Measurements from ENCODE around the gene MYL4.
"Not testable (repeated sequence)": the region's sequence is repeated elsewhere in the genome, so short reads cannot be mapped to it uniquely, and the experiment has no call there.

MYL4 gene

GRCh38 chr17:47207143-47208067, 1.7 kb upstream of the MYL4 start:
- H3K9me3 ChIP-seq (ENCODE audit: control insufficient read depth in 2 of 2, low read length in 2 of 2) = no peaks in the 10 kb centered on the region
- H3K36me3 ChIP-seq (ENCODE audit: control insufficient read depth in 2 of 2, insufficient read depth in 2 of 2, low read length in 2 of 2) = no peaks in the 10 kb centered on the region
- H3K27ac ChIP-seq (ENCODE audit: low read depth in 2 of 2, low read length in 2 of 2) = no peak overlapping the region
- no peak overlapping the region for H3K9ac ChIP-seq (ENCODE audit: low read depth in 1 of 2, low read length in 2 of 2)
- H3K27me3 ChIP-seq (ENCODE audit: control insufficient read depth in 2 of 2, insufficient read depth in 2 of 2, low read length in 2 of 2) = no peaks in the 10 kb centered on the region
- H3K4me3 ChIP-seq (ENCODE audit: low read length in 2 of 2) = no peak overlapping the region
- peaks cover 16 to 22% of the 10 kb centered on the region in 2 donors for H3K4me1 ChIP-seq (ENCODE audit: control insufficient read depth in 2 of 2, insufficient read depth in 2 of 2, low read length in 2 of 2)

DNA sequence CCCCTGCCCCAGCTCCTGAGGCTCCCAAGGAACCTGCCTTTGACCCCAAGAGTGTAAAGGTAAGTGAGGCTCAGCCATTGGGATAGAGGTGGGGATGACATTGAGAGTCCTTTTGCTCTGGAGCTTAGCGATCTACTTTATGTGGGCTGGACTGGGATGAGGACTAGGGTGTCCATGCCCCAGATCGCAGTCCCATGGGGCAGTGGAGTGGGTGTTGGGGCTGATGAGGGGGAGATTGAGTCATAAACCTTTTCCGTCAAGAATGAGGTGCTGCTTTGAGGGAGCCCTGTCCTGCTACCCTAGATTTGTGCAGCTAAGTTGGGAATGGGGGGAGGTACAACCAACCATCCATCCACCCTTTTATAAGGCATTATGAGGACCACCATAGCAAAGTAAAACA, 351 bp downstream of the MYL4 start:
- no peak overlapping the region for H3K9ac ChIP-seq (ENCODE audit: low read depth in 1 of 2, low read length in 2 of 2)
- no peaks in the 10 kb centered on the region for H3K9me3 ChIP-seq (ENCODE audit: control insufficient read depth in 2 of 2, low read length in 2 of 2)
- H3K4me3 ChIP-seq (ENCODE audit: low read length in 2 of 2) = no peak overlapping the region
- H3K36me3 ChIP-seq (ENCODE audit: control insufficient read depth in 2 of 2, insufficient read depth in 2 of 2, low read length in 2 of 2) = no peaks in the 10 kb centered on the region
- H3K27ac ChIP-seq (ENCODE audit: low read depth in 2 of 2, low read length in 2 of 2) = no peak overlapping the region
- no peaks in the 10 kb centered on the region for H3K27me3 ChIP-seq (ENCODE audit: control insufficient read depth in 2 of 2, insufficient read depth in 2 of 2, low read length in 2 of 2)
- H3K4me1 ChIP-seq (ENCODE audit: control insufficient read depth in 2 of 2, insufficient read depth in 2 of 2, low read length in 2 of 2) = peaks cover 14 to 22% of the 10 kb centered on the region in 2 donors

- no peaks in the 10 kb centered on the region for H3K27me3 ChIP-seq (ENCODE audit: control insufficient read depth in 2 of 2, insufficient read depth in 2 of 2, low read length in 2 of 2)
- H3K27ac ChIP-seq (ENCODE audit: low read depth in 2 of 2, low read length in 2 of 2) = no peak overlapping the region
- H3K4me1 ChIP-seq (ENCODE audit: control insufficient read depth in 2 of 2, insufficient read depth in 2 of 2, low read length in 2 of 2) = peaks cover 8 to 19% of the 10 kb centered on the region in 2 donors
- H3K9me3 ChIP-seq (ENCODE audit: control insufficient read depth in 2 of 2, low read length in 2 of 2) = no peaks in the 10 kb centered on the region
- H3K9ac ChIP-seq (ENCODE audit: low read depth in 1 of 2, low read length in 2 of 2) = no peak overlapping the region
- no peak overlapping the region for H3K4me3 ChIP-seq (ENCODE audit: low read length in 2 of 2)
- no peaks in the 10 kb centered on the region for H3K36me3 ChIP-seq (ENCODE audit: control insufficient read depth in 2 of 2, insufficient read depth in 2 of 2, low read length in 2 of 2)
These were observed 957 bp downstream of the MYL4 start for GRCh38 chr17:47210105-47210504.

DNA sequence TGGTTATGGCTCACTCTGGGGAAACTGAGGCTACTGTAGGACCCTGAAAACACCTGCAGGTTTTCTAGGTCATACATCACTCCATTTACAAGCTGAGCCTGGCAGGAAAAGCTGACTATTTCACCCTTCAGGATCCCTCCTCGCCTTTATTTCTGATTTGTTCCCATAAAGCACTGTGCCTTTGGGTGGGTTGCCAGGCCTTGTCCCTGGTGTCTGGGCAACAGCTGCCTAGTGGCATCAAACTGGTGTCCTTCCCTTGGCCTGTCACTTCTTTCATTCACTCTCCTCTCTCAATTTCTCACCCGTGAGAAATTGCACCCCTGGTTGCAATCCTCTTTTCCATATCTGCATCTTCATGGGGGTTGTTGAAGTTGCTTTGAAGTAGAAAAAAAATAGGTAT, 1.6 kb downstream of the MYL4 start:
- H3K9me3 ChIP-seq (ENCODE audit: control insufficient read depth in 2 of 2, low read length in 2 of 2) = no peaks in the 10 kb centered on the region
- peaks cover 2 to 13% of the 10 kb centered on the region in 2 donors for H3K4me1 ChIP-seq (ENCODE audit: control insufficient read depth in 2 of 2, insufficient read depth in 2 of 2, low read length in 2 of 2)
- H3K9ac ChIP-seq (ENCODE audit: low read depth in 1 of 2, low read length in 2 of 2) = no peak overlapping the region
- no peak overlapping the region for H3K4me3 ChIP-seq (ENCODE audit: low read length in 2 of 2)
- no peaks in the 10 kb centered on the region for H3K36me3 ChIP-seq (ENCODE audit: control insufficient read depth in 2 of 2, insufficient read depth in 2 of 2, low read length in 2 of 2)
- H3K27me3 ChIP-seq (ENCODE audit: control insufficient read depth in 2 of 2, insufficient read depth in 2 of 2, low read length in 2 of 2) = no peaks in the 10 kb centered on the region
- H3K27ac ChIP-seq (ENCODE audit: low read depth in 2 of 2, low read length in 2 of 2) = no peak overlapping the region

DNA sequence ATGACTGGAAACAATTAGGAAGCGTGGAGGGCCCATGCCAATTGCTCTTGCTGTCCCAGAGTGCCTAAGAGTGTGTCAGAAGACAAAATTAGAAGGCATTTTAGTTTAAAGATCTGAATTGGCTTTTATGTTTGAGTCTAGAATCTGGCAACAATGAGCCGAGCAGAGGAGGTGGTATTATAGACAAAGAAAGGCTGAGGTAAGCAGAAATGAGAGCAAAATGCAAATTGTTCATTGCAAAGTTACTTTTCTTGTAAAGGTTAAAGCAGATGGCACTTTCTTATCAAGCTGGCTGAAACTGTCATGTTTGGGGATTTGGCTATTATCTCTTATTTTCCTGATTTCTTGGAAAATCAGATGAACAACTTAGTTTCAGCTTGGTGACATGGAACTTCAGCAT, 3.3 kb downstream of the MYL4 start:
- no peak overlapping the region for H3K4me3 ChIP-seq (ENCODE audit: low read length in 2 of 2)
- no peaks in the 10 kb centered on the region for H3K27me3 ChIP-seq (ENCODE audit: control insufficient read depth in 2 of 2, insufficient read depth in 2 of 2, low read length in 2 of 2)
- no peak overlapping the region for H3K27ac ChIP-seq (ENCODE audit: low read depth in 2 of 2, low read length in 2 of 2)
- no peaks in the 10 kb centered on the region for H3K4me1 ChIP-seq (ENCODE audit: control insufficient read depth in 2 of 2, insufficient read depth in 2 of 2, low read length in 2 of 2)
- H3K9ac ChIP-seq (ENCODE audit: low read depth in 1 of 2, low read length in 2 of 2) = no peak overlapping the region
- H3K9me3 ChIP-seq (ENCODE audit: control insufficient read depth in 2 of 2, low read length in 2 of 2) = no peaks in the 10 kb centered on the region
- no peaks in the 10 kb centered on the region for H3K36me3 ChIP-seq (ENCODE audit: control insufficient read depth in 2 of 2, insufficient read depth in 2 of 2, low read length in 2 of 2)

GRCh38 chr17:47213540-47213939, 4.4 kb downstream of the MYL4 start:
- H3K27ac ChIP-seq (ENCODE audit: low read depth in 2 of 2, low read length in 2 of 2) = no peak overlapping the region
- no peaks in the 10 kb centered on the region for H3K36me3 ChIP-seq (ENCODE audit: control insufficient read depth in 2 of 2, insufficient read depth in 2 of 2, low read length in 2 of 2)
- no peak overlapping the region for H3K4me3 ChIP-seq (ENCODE audit: low read length in 2 of 2)
- H3K27me3 ChIP-seq (ENCODE audit: control insufficient read depth in 2 of 2, insufficient read depth in 2 of 2, low read length in 2 of 2) = no peaks in the 10 kb centered on the region
- no peaks in the 10 kb centered on the region for H3K9me3 ChIP-seq (ENCODE audit: control insufficient read depth in 2 of 2, low read length in 2 of 2)
- no peak overlapping the region for H3K9ac ChIP-seq (ENCODE audit: low read depth in 1 of 2, low read length in 2 of 2)
- H3K4me1 ChIP-seq (ENCODE audit: control insufficient read depth in 2 of 2, insufficient read depth in 2 of 2, low read length in 2 of 2) = no peaks in the 10 kb centered on the region

DNA sequence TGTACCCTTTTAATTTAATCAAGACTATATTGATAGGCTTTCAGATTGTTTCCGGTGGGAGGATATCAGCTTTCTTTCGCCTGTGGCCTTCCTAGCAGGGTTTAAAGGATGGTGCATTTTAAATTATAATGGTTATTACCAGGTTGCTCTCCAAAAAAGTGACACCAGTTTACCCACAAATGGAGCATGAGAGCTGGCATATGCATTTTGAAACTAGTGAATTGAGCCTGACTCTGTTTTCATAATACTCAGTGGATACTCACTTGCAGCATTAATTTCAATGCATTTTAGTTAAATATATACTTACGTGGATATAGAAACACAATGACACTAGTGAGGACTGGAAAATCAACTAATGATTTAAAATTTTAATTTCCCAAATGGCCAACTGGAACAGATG, 5.8 kb downstream of the MYL4 start:
- no peaks in the 10 kb centered on the region for H3K27me3 ChIP-seq (ENCODE audit: control insufficient read depth in 2 of 2, insufficient read depth in 2 of 2, low read length in 2 of 2)
- no peaks in the 10 kb centered on the region for H3K9me3 ChIP-seq (ENCODE audit: control insufficient read depth in 2 of 2, low read length in 2 of 2)
- H3K9ac ChIP-seq (ENCODE audit: low read depth in 1 of 2, low read length in 2 of 2) = no peak overlapping the region
- no peaks in the 10 kb centered on the region for H3K4me1 ChIP-seq (ENCODE audit: control insufficient read depth in 2 of 2, insufficient read depth in 2 of 2, low read length in 2 of 2)
- H3K27ac ChIP-seq (ENCODE audit: low read depth in 2 of 2, low read length in 2 of 2) = no peak overlapping the region
- no peak overlapping the region for H3K4me3 ChIP-seq (ENCODE audit: low read length in 2 of 2)
- H3K36me3 ChIP-seq (ENCODE audit: control insufficient read depth in 2 of 2, insufficient read depth in 2 of 2, low read length in 2 of 2) = no peaks in the 10 kb centered on the region

- H3K27ac ChIP-seq (ENCODE audit: low read depth in 2 of 2, low read length in 2 of 2); H3K36me3 ChIP-seq (ENCODE audit: control insufficient read depth in 2 of 2, insufficient read depth in 2 of 2, low read length in 2 of 2); H3K4me1 ChIP-seq (ENCODE audit: control insufficient read depth in 2 of 2, insufficient read depth in 2 of 2, low read length in 2 of 2); H3K27me3 ChIP-seq (ENCODE audit: control insufficient read depth in 2 of 2, insufficient read depth in 2 of 2, low read length in 2 of 2); H3K9ac ChIP-seq (ENCODE audit: low read depth in 1 of 2, low read length in 2 of 2); H3K4me3 ChIP-seq (ENCODE audit: low read length in 2 of 2); H3K9me3 ChIP-seq (ENCODE audit: control insufficient read depth in 2 of 2, low read length in 2 of 2): not testable (repeated sequence)
These were observed 7.7 kb downstream of the MYL4 start for GRCh38 chr17:47216821-47217220.

DNA sequence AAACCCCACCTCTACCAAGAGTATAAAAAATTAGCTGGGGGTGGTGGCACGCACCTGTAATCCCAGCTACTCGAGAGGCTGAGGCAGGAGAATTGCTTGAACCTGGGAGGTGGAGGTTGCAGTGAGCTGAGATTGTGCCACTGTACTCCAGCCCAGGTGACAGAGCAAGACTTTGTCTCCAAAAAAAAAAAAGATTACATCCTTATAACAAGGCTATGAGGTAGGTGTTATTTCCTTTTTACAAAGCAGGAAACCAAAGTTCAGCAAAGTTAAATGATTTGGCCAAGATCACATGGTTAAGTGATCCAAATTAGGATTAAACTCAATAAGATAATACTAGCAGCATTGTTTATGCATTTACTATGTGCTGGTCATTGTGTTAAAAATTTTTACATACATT, 8.1 kb downstream of the MYL4 start:
- H3K36me3 ChIP-seq (ENCODE audit: control insufficient read depth in 2 of 2, insufficient read depth in 2 of 2, low read length in 2 of 2); H3K4me1 ChIP-seq (ENCODE audit: control insufficient read depth in 2 of 2, insufficient read depth in 2 of 2, low read length in 2 of 2); H3K27me3 ChIP-seq (ENCODE audit: control insufficient read depth in 2 of 2, insufficient read depth in 2 of 2, low read length in 2 of 2); H3K9me3 ChIP-seq (ENCODE audit: control insufficient read depth in 2 of 2, low read length in 2 of 2); H3K4me3 ChIP-seq (ENCODE audit: low read length in 2 of 2); H3K9ac ChIP-seq (ENCODE audit: low read depth in 1 of 2, low read length in 2 of 2); H3K27ac ChIP-seq (ENCODE audit: low read depth in 2 of 2, low read length in 2 of 2): not testable (repeated sequence)

- H3K27ac ChIP-seq (ENCODE audit: low read depth in 2 of 2, low read length in 2 of 2) = no peak overlapping the region
- H3K9me3 ChIP-seq (ENCODE audit: control insufficient read depth in 2 of 2, low read length in 2 of 2) = no peaks in the 10 kb centered on the region
- peaks cover 5% of the 10 kb centered on the region in 2 donors for H3K4me1 ChIP-seq (ENCODE audit: control insufficient read depth in 2 of 2, insufficient read depth in 2 of 2, low read length in 2 of 2)
- no peak overlapping the region for H3K9ac ChIP-seq (ENCODE audit: low read depth in 1 of 2, low read length in 2 of 2)
- H3K36me3 ChIP-seq (ENCODE audit: control insufficient read depth in 2 of 2, insufficient read depth in 2 of 2, low read length in 2 of 2) = no peaks in the 10 kb centered on the region
- H3K27me3 ChIP-seq (ENCODE audit: control insufficient read depth in 2 of 2, insufficient read depth in 2 of 2, low read length in 2 of 2) = no peaks in the 10 kb centered on the region
- H3K4me3 ChIP-seq (ENCODE audit: low read length in 2 of 2) = no peak overlapping the region
These were observed 9.8 kb downstream of the MYL4 start for GRCh38 chr17:47218896-47219430.
